GM18868 (cell line): Measurements from ENCODE around the gene LHX8.

Experiments used
- ATAC-seq: cut with Tn5 transposase; IDR thresholded peaks from one replicate; pipeline ENCODE4 v1.9.1; 2021; ENCODE audit warnings: mild to moderate bottlenecking, moderate library complexity; ENCODE audit not compliant: unreplicated experiment

LHX8 gene

GRCh38 chr1:75203415-75204277 lies 69.5 kb downstream of the LHX8 start:
- peak; percentile 94 for ATAC-seq

- no peak for ATAC-seq
Measured at GRCh38 chr1:75208862-75209261, 74.7 kb downstream of the LHX8 start.
